ENCODE results near the gene TIMP3.

GRCh38 chr22:32758866-32759385 is 42.6 kb upstream of the TIMP3 start:
- no peak for TF ChIP-seq CTCF (optimal IDR thresholded peaks at IDR 0.05 in 1 of 3, IDR thresholded peaks at IDR 0.05 in 1 of 3, conservative IDR thresholded peaks at IDR 0.05 in 1 of 3; ENCODE audit: extremely low read depth in 1 of 3, insufficient read depth in 2 of 3, low read length in 3 of 3)
- no peak for TF ChIP-seq EZH2 (IDR thresholded peaks at IDR 0.05; ENCODE audit: low read length)
